H1 (cell line): ENCODE measurements around the gene TFF3. TPM values are rescaled to one million over a fixed set of nuclear protein-coding genes. Genes with fewer than 3 reads are reported as not detected.

Experiments
- ASH2L ChIP-seq: fragments of 200-600, 300-600 bp; sonication (generic); IDR thresholded peaks from one replicate; pipeline ENCODE4 v1.7.1; 2017; ENCODE audit warnings: low read length
- GTF2F1 ChIP-seq: IDR thresholded peaks from 2 replicates; pipeline ENCODE4 v1.6.1; 2012; ENCODE audit warnings: low read depth, low read length, improper control_type of control experiment, borderline replicate concordance
- HDAC2 ChIP-seq, 2 experiments: fragments of 300-600 bp in 1 of 2; sonication (generic) in 1 of 2; IDR thresholded peaks; 2 replicates each; pipeline ENCODE4 v1.6.1; 2011 to 2012; ENCODE audit warnings: low read depth in 2 of 2, low read length in 2 of 2, mild to moderate bottlenecking in 2 of 2, moderate library complexity in 2 of 2, borderline replicate concordance in 1 of 2, inconsistent platforms in 1 of 2
- SP4 ChIP-seq: IDR thresholded peaks from 2 replicates; pipeline ENCODE4 v1.6.1; 2012; ENCODE audit warnings: low read length, inconsistent platforms
- TAF1 ChIP-seq: IDR thresholded peaks from 2 replicates; pipeline ENCODE4 v1.6.1; 2011; ENCODE audit warnings: mild to moderate bottlenecking, low read depth, low read length
- ZNF274 ChIP-seq: IDR thresholded peaks from 2 replicates; pipeline ENCODE4 v1.7.0; 2012; ENCODE audit warnings: low read length, borderline replicate concordance; ENCODE audit errors: extremely low read depth
- polyA plus RNA-seq, 7 experiments: library from polyadenylated mRNA; depleted of rRNA in 3 of 7; stranded (reverse) in 5 of 7; unstranded in 2 of 7; fragments of >200 nt in 5 of 7; fragments of 200-250 nt in 2 of 7; gene quantifications; 1 replicate in 5 of 7; 2 replicates in 1 of 7; 4 replicates in 1 of 7; pipeline versions ENCODE4 v1.2.1 to v1.2.3, GENCODE V29; 2011 to 2013; ENCODE audit warnings: missing spikeins in 2 of 7, mixed read lengths in 2 of 7
- total RNA-seq: library from RNA; stranded (reverse); fragmentation: NEBNext Ultra II Directional; extraction: Animal tissue kit (Norgen Biotek cat#: 25700); gene quantifications from 2 replicates; pipeline ENCODE4 v1.2.1, GENCODE V29; 2021
- TF ChIP-seq, protein P1 (sequence below): fragments of 300-600 bp; sonication (generic); IDR thresholded peaks from 2 replicates; pipeline ENCODE4 v1.7.1; 2012; ENCODE audit warnings: low read length, moderate library complexity, mild to moderate bottlenecking, inconsistent platforms; ENCODE audit not compliant: insufficient replicate concordance

TFF3 gene
- total and polyA plus RNA-seq, 2 of the 8 experiments (the other 6 are each of a cell fraction or from before 2014, with no cell fraction given): 1.7 to 6.7 TPM

DNA sequence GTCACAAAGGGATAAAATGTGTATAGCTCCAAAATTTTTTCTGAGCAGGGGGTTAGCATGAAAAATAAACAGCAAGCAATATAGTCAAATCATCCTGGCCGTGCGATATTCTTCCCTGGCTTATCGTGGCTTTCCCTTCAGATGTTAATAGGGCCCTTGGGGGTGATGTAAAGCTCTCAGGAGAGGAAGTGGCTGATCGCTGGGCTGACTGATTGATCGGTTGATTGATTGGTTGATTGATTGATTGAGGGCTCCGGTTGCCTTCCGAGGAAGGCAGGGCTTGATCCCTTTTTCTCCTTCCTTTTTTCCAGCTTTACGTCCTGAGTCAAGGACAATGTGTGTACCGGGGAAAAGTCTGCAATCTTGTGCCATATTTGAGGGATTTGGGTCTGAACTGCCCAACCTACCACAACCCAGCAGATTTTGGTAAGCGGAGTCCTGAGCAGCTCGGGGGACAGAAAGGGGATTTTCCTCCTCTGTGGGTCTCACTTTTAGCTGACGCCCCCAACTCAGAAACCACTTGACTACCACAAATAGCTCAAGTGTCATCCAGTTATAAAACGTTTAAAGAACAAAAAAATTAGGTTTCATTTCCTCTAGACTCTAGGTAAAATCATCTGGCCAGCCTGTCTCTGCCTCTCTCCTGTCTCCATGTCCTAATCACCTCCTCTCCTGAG is 29.5 kb downstream of the TFF3 start (continued):
- TF ChIP-seq, protein P1, sequence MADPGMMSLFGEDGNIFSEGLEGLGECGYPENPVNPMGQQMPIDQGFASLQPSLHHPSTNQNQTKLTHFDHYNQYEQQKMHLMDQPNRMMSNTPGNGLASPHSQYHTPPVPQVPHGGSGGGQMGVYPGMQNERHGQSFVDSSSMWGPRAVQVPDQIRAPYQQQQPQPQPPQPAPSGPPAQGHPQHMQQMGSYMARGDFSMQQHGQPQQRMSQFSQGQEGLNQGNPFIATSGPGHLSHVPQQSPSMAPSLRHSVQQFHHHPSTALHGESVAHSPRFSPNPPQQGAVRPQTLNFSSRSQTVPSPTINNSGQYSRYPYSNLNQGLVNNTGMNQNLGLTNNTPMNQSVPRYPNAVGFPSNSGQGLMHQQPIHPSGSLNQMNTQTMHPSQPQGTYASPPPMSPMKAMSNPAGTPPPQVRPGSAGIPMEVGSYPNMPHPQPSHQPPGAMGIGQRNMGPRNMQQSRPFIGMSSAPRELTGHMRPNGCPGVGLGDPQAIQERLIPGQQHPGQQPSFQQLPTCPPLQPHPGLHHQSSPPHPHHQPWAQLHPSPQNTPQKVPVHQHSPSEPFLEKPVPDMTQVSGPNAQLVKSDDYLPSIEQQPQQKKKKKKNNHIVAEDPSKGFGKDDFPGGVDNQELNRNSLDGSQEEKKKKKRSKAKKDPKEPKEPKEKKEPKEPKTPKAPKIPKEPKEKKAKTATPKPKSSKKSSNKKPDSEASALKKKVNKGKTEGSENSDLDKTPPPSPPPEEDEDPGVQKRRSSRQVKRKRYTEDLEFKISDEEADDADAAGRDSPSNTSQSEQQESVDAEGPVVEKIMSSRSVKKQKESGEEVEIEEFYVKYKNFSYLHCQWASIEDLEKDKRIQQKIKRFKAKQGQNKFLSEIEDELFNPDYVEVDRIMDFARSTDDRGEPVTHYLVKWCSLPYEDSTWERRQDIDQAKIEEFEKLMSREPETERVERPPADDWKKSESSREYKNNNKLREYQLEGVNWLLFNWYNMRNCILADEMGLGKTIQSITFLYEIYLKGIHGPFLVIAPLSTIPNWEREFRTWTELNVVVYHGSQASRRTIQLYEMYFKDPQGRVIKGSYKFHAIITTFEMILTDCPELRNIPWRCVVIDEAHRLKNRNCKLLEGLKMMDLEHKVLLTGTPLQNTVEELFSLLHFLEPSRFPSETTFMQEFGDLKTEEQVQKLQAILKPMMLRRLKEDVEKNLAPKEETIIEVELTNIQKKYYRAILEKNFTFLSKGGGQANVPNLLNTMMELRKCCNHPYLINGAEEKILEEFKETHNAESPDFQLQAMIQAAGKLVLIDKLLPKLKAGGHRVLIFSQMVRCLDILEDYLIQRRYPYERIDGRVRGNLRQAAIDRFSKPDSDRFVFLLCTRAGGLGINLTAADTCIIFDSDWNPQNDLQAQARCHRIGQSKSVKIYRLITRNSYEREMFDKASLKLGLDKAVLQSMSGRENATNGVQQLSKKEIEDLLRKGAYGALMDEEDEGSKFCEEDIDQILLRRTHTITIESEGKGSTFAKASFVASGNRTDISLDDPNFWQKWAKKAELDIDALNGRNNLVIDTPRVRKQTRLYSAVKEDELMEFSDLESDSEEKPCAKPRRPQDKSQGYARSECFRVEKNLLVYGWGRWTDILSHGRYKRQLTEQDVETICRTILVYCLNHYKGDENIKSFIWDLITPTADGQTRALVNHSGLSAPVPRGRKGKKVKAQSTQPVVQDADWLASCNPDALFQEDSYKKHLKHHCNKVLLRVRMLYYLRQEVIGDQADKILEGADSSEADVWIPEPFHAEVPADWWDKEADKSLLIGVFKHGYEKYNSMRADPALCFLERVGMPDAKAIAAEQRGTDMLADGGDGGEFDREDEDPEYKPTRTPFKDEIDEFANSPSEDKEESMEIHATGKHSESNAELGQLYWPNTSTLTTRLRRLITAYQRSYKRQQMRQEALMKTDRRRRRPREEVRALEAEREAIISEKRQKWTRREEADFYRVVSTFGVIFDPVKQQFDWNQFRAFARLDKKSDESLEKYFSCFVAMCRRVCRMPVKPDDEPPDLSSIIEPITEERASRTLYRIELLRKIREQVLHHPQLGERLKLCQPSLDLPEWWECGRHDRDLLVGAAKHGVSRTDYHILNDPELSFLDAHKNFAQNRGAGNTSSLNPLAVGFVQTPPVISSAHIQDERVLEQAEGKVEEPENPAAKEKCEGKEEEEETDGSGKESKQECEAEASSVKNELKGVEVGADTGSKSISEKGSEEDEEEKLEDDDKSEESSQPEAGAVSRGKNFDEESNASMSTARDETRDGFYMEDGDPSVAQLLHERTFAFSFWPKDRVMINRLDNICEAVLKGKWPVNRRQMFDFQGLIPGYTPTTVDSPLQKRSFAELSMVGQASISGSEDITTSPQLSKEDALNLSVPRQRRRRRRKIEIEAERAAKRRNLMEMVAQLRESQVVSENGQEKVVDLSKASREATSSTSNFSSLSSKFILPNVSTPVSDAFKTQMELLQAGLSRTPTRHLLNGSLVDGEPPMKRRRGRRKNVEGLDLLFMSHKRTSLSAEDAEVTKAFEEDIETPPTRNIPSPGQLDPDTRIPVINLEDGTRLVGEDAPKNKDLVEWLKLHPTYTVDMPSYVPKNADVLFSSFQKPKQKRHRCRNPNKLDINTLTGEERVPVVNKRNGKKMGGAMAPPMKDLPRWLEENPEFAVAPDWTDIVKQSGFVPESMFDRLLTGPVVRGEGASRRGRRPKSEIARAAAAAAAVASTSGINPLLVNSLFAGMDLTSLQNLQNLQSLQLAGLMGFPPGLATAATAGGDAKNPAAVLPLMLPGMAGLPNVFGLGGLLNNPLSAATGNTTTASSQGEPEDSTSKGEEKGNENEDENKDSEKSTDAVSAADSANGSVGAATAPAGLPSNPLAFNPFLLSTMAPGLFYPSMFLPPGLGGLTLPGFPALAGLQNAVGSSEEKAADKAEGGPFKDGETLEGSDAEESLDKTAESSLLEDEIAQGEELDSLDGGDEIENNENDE: no peak
- TF ChIP-seq TAF1: no peak
- no peak for TF ChIP-seq ASH2L
- TF ChIP-seq GTF2F1: no peak
- no peak for TF ChIP-seq ZNF274
- no peak for TF ChIP-seq SP4
- no peak for TF ChIP-seq HDAC2 (IDR thresholded peaks at IDR 0.05; ENCODE audit: borderline replicate concordance in 1 of 2, low read depth in 2 of 2, low read length in 2 of 2)
